Suprapubic skin (tissue), 4 donors: ENCODE data around the gene OTOF. TPM values are rescaled to one million over a fixed set of nuclear protein-coding genes. Genes with fewer than 3 reads are reported as not detected.

Experiments
- DNase-seq, 2 donors: peaks; one replicate each; pipeline ENCODE4 v3.0.0-alpha.2; 2019; ENCODE audit warnings: low spot score in 2 of 2
- H3K27ac ChIP-seq: fragments of 200-600 bp; sonication (generic); one replicate; pipeline ENCODE4 v1.5.1; 2019
- H3K27me3 ChIP-seq: fragments of 200-600 bp; sonication (generic); one replicate; pipeline ENCODE4 v1.5.1; 2019
- H3K36me3 ChIP-seq: fragments of 200-600 bp; sonication (generic); one replicate; pipeline ENCODE4 v1.5.1; 2019
- H3K4me1 ChIP-seq: fragments of 200-600 bp; sonication (generic); one replicate; pipeline ENCODE4 v1.5.1; 2019
- H3K4me3 ChIP-seq: fragments of 200-600 bp; sonication (generic); one replicate; pipeline ENCODE4 v1.5.1; 2019; ENCODE audit warnings: mild to moderate bottlenecking
- H3K9me3 ChIP-seq: fragments of 200-600 bp; sonication (generic); one replicate; pipeline ENCODE4 v1.5.1; 2019
- CTCF ChIP-seq, 2 donors: fragments of 200-600 bp in 1 of 2; fragments of 450-650 bp in 1 of 2; sonication (generic) in 1 of 2; IDR thresholded peaks; one replicate each; pipeline ENCODE4 v1.5.1; 2016 to 2019; ENCODE audit warnings: antibody characterized with exemption in 2 of 2, mild to moderate bottlenecking in 1 of 2, moderate library complexity in 1 of 2
- EP300 ChIP-seq: sonication (generic); formaldehyde crosslinking; IDR thresholded peaks from one replicate; pipeline ENCODE4 v1.6.1; 2017; ENCODE audit warnings: antibody characterized with exemption
- POLR2AphosphoS5 ChIP-seq, 3 donors: sonication (generic); formaldehyde crosslinking; IDR thresholded peaks; one replicate each; pipeline ENCODE4 v1.6.1; 2017; ENCODE audit warnings: antibody characterized with exemption in 3 of 3
- WGBS: methylation state at CpG from one replicate; pipeline ENCODE4 v1.1.5; 2018; 5-methylcytosine and 5-hydroxymethylcytosine counted together
- total RNA-seq, 4 donors: library from RNA; depleted of rRNA; stranded (reverse); fragments of >200 nt; gene quantifications; one replicate each; pipeline ENCODE4 v1.1.0, GENCODE V29; 2016

OTOF gene
- total RNA-seq, 4 donors from 2014 or later = 0.16 to 0.39 (median 0.17) TPM; not detected in 1

- WGBS = 77% methylated on average over 9 of the region's 9 CpGs
- H3K36me3 ChIP-seq = no peaks in the 10 kb centered on the region
- no peaks in the 10 kb centered on the region for H3K9me3 ChIP-seq
- TF ChIP-seq POLR2AphosphoS5 (IDR thresholded peaks at IDR 0.05) (no peak), CTCF (IDR thresholded peaks at IDR 0.05) (no peak), EP300 (no peak)
- no peak overlapping the region for H3K27ac ChIP-seq
- peaks cover 10% of the 10 kb centered on the region for H3K27me3 ChIP-seq
- no peak overlapping the region for H3K4me3 ChIP-seq
- DNase-seq = no peak
- no peaks in the 10 kb centered on the region for H3K4me1 ChIP-seq
Measured at GRCh38 chr2:26407526-26407925, 70.4 kb downstream of the OTOF start.

Other genes with a start within 250 kb of the OTOF start
- gene HADHA, start 233.5 kb downstream of the OTOF start, total RNA-seq = 100 to 1,000 TPM; 120 to 145 (median 131) TPM
- gene HADHB, start 233.2 kb downstream of the OTOF start, total RNA-seq = 100 to 1,000 TPM in 3 of 4 donors, 10 to 100 TPM in 1; 94.7 to 223 (median 119) TPM
- gene SELENOI, start 132.0 kb downstream of the OTOF start, total RNA-seq = 10 to 100 TPM; 23.1 to 41.9 (median 39.4) TPM
- under 1 TPM in 3 of 4 donors, not detected in 1; 0.19 to 0.48 (median 0.21) TPM for gene ADGRF3, start 131.3 kb downstream of the OTOF start, total RNA-seq
- gene DRC1, start 76.2 kb downstream of the OTOF start, total RNA-seq = under 1 TPM in 1 of 4 donors, not detected in 3; 0.26 TPM
- gene CIB4, start 163.2 kb upstream of the OTOF start, total RNA-seq = not detected
- gene KCNK3, start 214.6 kb upstream of the OTOF start, total RNA-seq = 1 to 10 TPM in 2 of 4 donors, under 1 TPM in 1, not detected in 1; 0.83 to 1.2 (median 1.1) TPM